ENCODE results near the gene NLRP9. TPM values are rescaled to one million over a fixed set of nuclear protein-coding genes. Genes with fewer than 3 reads are reported as not detected.

The NLRP9 gene
- total RNA-seq, 2 experiments from 2014 or later, result not detected

GRCh38 chr19:55667511-55667910 is 70.7 kb downstream of the NLRP9 start:
- Mint-ChIP-seq H3K27me3 (no peaks in the 10 kb centered on the region), H3K4me3 (no peak overlapping the region), H3K36me3 (ENCODE audit: low read depth) (peaks cover 59% of the 10 kb centered on the region), H3K27ac (no peak overlapping the region), H3K9me3 (no peaks in the 10 kb centered on the region), H3K4me1 (ENCODE audit: low read depth) (peaks cover 25% of the 10 kb centered on the region)
- ATAC-seq (no peak), DNase-seq (no peak)
- POLR2A ChIA-PET, result interaction anchor here (0.6 to 7.5 kb wide), 7 partner anchors 7 to 323 kb away, joined by 3 to 57 read pairs (median 3); partner anchors contain the start of gene ZNF581
- no peak for TF ChIP-seq CTCF (IDR thresholded peaks at IDR 0.05)
- intact Hi-C loops (cut with micrococcal nuclease), result no loop called here
- CTCF ChIA-PET, result interaction anchor here (1.2 kb wide), 1 partner anchor 11 kb away, joined by 3 read pairs; no protein-coding TSS in a partner anchor

GRCh38 chr19:55667006-55667381 is 71.2 kb downstream of the NLRP9 start:
- H3K27ac Mint-ChIP-seq, result no peak overlapping the region
- H3K36me3 Mint-ChIP-seq (ENCODE audit: low read depth), result peaks cover 58% of the 10 kb centered on the region
- ChIA-PET POLR2A (interaction anchor here (0.6 to 7.5 kb wide), 6 partner anchors 10 to 322 kb away, joined by 3 to 57 read pairs (median 4); partner anchors contain the start of gene U2AF2), CTCF (interaction anchor here (1.2 kb wide), 1 partner anchor 11 kb away, joined by 3 read pairs; no protein-coding TSS in a partner anchor)
- H3K9me3 Mint-ChIP-seq, result no peaks in the 10 kb centered on the region
- H3K27me3 Mint-ChIP-seq, result no peaks in the 10 kb centered on the region
- peaks cover 22% of the 10 kb centered on the region for H3K4me1 Mint-ChIP-seq (ENCODE audit: low read depth)
- no peak for DNase-seq
- ATAC-seq, result no peak
- H3K4me3 Mint-ChIP-seq, result no peak overlapping the region
- intact Hi-C loops (cut with micrococcal nuclease), result no loop called here
- no peak for TF ChIP-seq CTCF (IDR thresholded peaks at IDR 0.05)

- Mint-ChIP-seq H3K27me3 (no peaks in the 10 kb centered on the region), H3K9me3 (no peaks in the 10 kb centered on the region), H3K4me1 (ENCODE audit: low read depth) (peaks cover 23% of the 10 kb centered on the region), H3K36me3 (ENCODE audit: low read depth) (peaks cover 62% of the 10 kb centered on the region), H3K27ac (peak overlapping the region; percentile 34), H3K4me3 (no peak overlapping the region)
- CTCF ChIA-PET, result interaction anchor here (1.2 kb wide), 1 partner anchor 10 kb away, joined by 3 read pairs; no protein-coding TSS in a partner anchor
- POLR2A ChIA-PET, result interaction anchor here (1.1 to 7.5 kb wide), 5 partner anchors 9 to 19 kb away, joined by 4 to 57 read pairs (median 5); partner anchors contain the start of genes CCDC106 and U2AF2
- ATAC-seq (no peak), DNase-seq (no peak)
- TF ChIP-seq CTCF (IDR thresholded peaks at IDR 0.05), result no peak
- intact Hi-C loops (cut with micrococcal nuclease), result no loop called here
These were observed 71.7 kb downstream of the NLRP9 start for GRCh38 chr19:55666343-55667005.

GRCh38 chr19:55663846-55664536 is 74.2 kb downstream of the NLRP9 start:
- no peak overlapping the region for H3K4me3 Mint-ChIP-seq
- ChIA-PET CTCF (no interaction called here), POLR2A (interaction anchor here (1.0 to 2.2 kb wide), 3 partner anchors 8 to 13 kb away, joined by 3 to 7 read pairs (median 6); no protein-coding TSS in a partner anchor)
- H3K27me3 Mint-ChIP-seq, result no peaks in the 10 kb centered on the region
- intact Hi-C loops (cut with micrococcal nuclease), result no loop called here
- ATAC-seq (no peak), DNase-seq (no peak)
- no peak for TF ChIP-seq CTCF (IDR thresholded peaks at IDR 0.05)
- H3K27ac Mint-ChIP-seq, result no peak overlapping the region
- no peaks in the 10 kb centered on the region for H3K9me3 Mint-ChIP-seq
- peaks cover 24% of the 10 kb centered on the region for H3K4me1 Mint-ChIP-seq (ENCODE audit: low read depth)
- H3K36me3 Mint-ChIP-seq (ENCODE audit: low read depth), result peaks cover 62% of the 10 kb centered on the region

- ChIA-PET POLR2A (no interaction called here), CTCF (interaction anchor here (1.6 kb wide), 1 partner anchor 10 kb away, joined by 5 read pairs; no protein-coding TSS in a partner anchor)
- Mint-ChIP-seq H3K27ac (peak overlapping the region; percentile 61), H3K4me1 (ENCODE audit: low read depth) (peaks cover 41% of the 10 kb centered on the region), H3K4me3 (no peak overlapping the region), H3K9me3 (no peaks in the 10 kb centered on the region), H3K27me3 (no peaks in the 10 kb centered on the region), H3K36me3 (ENCODE audit: low read depth) (peaks cover 62% of the 10 kb centered on the region)
- ATAC-seq, result no peak
- intact Hi-C loops (cut with micrococcal nuclease), result no loop called here
- DNase-seq, result no peak
- TF ChIP-seq CTCF (IDR thresholded peaks at IDR 0.05), result no peak
These were observed 76.4 kb downstream of the NLRP9 start for GRCh38 chr19:55661826-55662225.

All from activated CD8-positive, alpha-beta T cell treated with anti-CD3 and anti-CD28 coated beads for 36 hours (primary cell).